Ovary (tissue), 3 donors: ENCODE data around the gene CDKL1.

ENCODE experiments used
- EP300 ChIP-seq: sonication (generic); formaldehyde crosslinking; IDR thresholded peaks from one replicate; pipeline ENCODE4 v1.6.1; 2017; ENCODE audit warnings: antibody characterized with exemption
- TF ChIP-seq, protein P1 (sequence below), 3 donors: fragments of 450-650 bp in 2 of 3; fragments of 200-600 bp in 1 of 3; IDR thresholded peaks; one replicate each; pipeline versions ENCODE4 v1.5.1 to v1.8.0; 2016 to 2022; ENCODE audit warnings: antibody characterized with exemption in 3 of 3, mild to moderate bottlenecking in 1 of 3
- donor health status: DM: no; HTN: no; CAD: no.

DNA sequence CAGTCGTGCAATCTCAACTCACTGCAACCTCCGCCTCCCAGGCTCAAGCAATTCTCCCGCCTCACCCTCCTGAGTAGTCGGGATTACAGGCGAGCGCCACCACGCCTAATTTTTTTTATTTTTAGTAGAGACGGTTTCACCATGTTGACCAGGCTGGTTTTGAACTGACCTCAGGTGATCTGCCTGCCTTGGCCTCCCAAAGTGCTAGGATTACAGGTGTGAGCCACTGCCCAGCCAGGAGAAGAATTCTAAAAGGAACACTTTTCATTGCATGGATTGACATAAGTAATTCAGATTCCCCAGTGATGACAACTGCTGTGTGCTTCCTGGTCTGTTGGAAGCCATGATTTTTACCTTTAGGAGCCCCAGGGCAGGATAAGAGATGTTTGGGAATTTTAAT is 62.5 kb downstream of the CDKL1 start:
- TF ChIP-seq, protein P1, sequence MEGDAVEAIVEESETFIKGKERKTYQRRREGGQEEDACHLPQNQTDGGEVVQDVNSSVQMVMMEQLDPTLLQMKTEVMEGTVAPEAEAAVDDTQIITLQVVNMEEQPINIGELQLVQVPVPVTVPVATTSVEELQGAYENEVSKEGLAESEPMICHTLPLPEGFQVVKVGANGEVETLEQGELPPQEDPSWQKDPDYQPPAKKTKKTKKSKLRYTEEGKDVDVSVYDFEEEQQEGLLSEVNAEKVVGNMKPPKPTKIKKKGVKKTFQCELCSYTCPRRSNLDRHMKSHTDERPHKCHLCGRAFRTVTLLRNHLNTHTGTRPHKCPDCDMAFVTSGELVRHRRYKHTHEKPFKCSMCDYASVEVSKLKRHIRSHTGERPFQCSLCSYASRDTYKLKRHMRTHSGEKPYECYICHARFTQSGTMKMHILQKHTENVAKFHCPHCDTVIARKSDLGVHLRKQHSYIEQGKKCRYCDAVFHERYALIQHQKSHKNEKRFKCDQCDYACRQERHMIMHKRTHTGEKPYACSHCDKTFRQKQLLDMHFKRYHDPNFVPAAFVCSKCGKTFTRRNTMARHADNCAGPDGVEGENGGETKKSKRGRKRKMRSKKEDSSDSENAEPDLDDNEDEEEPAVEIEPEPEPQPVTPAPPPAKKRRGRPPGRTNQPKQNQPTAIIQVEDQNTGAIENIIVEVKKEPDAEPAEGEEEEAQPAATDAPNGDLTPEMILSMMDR (IDR thresholded peaks at IDR 0.05) = no peak
- TF ChIP-seq EP300 = no peak
